RWPE2 (cell line): ENCODE data around the gene ADGRL4.

Experiments used
- ATAC-seq: fragments of 200-7000 bp; cut with Tn5 transposase; 3 replicates; pipeline ENCODE4 v1.9.1; 2021; ENCODE audit warnings: low read depth
- DNase-seq: peaks from one replicate; pipeline ENCODE4 v3.0.0-alpha.2; 2020; ENCODE audit warnings: low spot score
- H3K27ac ChIP-seq: fragments of 450-650 bp; 2 replicates; pipeline ENCODE4 v1.5.1; 2017; ENCODE audit warnings: mild to moderate bottlenecking; ENCODE audit not compliant: poor library complexity, severe bottlenecking
- H3K27me3 ChIP-seq: fragments of 250-450 bp; sonication (Bioruptor Pico); 2 replicates; pipeline ENCODE4 v1.5.1; 2021; ENCODE audit warnings: mild to moderate bottlenecking, moderate library complexity; ENCODE audit not compliant: insufficient read depth, poor library complexity, severe bottlenecking
- H3K36me3 ChIP-seq: fragments of 250-450 bp; sonication (Bioruptor Pico); 2 replicates; pipeline ENCODE4 v1.5.1; 2020; ENCODE audit warnings: low read depth, mild to moderate bottlenecking, moderate library complexity
- H3K4me1 ChIP-seq: fragments of 250-450 bp; sonication (Bioruptor Pico); 2 replicates; pipeline ENCODE4 v1.5.1; 2021; ENCODE audit warnings: mild to moderate bottlenecking, moderate library complexity; ENCODE audit not compliant: insufficient read depth, poor library complexity, severe bottlenecking
- H3K4me3 ChIP-seq: fragments of 250-450 bp; sonication (Bioruptor Pico); 2 replicates; pipeline ENCODE4 v1.5.1; 2021; ENCODE audit warnings: mild to moderate bottlenecking, moderate library complexity; ENCODE audit not compliant: severe bottlenecking
- H3K9me3 ChIP-seq: fragments of 250-450 bp; sonication (Bioruptor Pico); 2 replicates; pipeline ENCODE4 v1.5.1; 2021; ENCODE audit warnings: mild to moderate bottlenecking, moderate library complexity; ENCODE audit not compliant: severe bottlenecking
- TF ChIP-seq, protein P1 (sequence below): fragments of 450-650 bp; IDR thresholded peaks from one replicate; pipeline ENCODE4 v1.5.1; 2017; ENCODE audit warnings: mild to moderate bottlenecking, moderate library complexity; ENCODE audit not compliant: poor library complexity, severe bottlenecking

Gene ADGRL4

GRCh38 chr1:78869136-78869535 lies 137.4 kb downstream of the ADGRL4 start:
- TF ChIP-seq, protein P1, sequence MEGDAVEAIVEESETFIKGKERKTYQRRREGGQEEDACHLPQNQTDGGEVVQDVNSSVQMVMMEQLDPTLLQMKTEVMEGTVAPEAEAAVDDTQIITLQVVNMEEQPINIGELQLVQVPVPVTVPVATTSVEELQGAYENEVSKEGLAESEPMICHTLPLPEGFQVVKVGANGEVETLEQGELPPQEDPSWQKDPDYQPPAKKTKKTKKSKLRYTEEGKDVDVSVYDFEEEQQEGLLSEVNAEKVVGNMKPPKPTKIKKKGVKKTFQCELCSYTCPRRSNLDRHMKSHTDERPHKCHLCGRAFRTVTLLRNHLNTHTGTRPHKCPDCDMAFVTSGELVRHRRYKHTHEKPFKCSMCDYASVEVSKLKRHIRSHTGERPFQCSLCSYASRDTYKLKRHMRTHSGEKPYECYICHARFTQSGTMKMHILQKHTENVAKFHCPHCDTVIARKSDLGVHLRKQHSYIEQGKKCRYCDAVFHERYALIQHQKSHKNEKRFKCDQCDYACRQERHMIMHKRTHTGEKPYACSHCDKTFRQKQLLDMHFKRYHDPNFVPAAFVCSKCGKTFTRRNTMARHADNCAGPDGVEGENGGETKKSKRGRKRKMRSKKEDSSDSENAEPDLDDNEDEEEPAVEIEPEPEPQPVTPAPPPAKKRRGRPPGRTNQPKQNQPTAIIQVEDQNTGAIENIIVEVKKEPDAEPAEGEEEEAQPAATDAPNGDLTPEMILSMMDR = no peak
- H3K4me3 ChIP-seq = no peak overlapping the region
- ATAC-seq = no peak
- no peaks in the 10 kb centered on the region for H3K9me3 ChIP-seq
- no peak for DNase-seq
- H3K4me1 ChIP-seq = no peaks in the 10 kb centered on the region
- H3K27me3 ChIP-seq = no peaks in the 10 kb centered on the region
- no peak overlapping the region for H3K27ac ChIP-seq
- H3K36me3 ChIP-seq = no peaks in the 10 kb centered on the region

GRCh38 chr1:78864175-78864574 lies 142.4 kb downstream of the ADGRL4 start:
- DNase-seq (no peak), ATAC-seq (no peak)
- H3K36me3 ChIP-seq = no peaks in the 10 kb centered on the region
- TF ChIP-seq, protein P1 = no peak
- no peaks in the 10 kb centered on the region for H3K4me1 ChIP-seq
- no peak overlapping the region for H3K4me3 ChIP-seq
- no peak overlapping the region for H3K27ac ChIP-seq
- H3K27me3 ChIP-seq = no peaks in the 10 kb centered on the region
- no peaks in the 10 kb centered on the region for H3K9me3 ChIP-seq

DNA sequence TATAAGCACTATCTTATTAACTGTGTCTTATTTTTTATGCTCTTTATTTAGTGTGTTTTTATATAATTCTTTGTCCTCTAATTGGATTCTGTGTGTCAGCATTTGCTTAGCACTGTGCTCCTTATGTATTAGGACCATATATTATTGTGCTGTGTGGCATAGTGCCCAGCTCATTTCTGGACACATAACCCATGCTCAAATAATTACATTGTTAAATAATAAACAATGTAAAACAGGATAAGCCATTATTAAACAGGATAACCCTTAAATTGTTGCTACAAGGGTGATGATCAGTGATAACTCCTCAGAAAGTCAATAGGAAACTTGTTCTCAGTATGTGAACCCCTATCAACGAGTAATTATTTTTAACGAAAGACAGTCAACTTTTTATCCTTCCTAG lies 150.4 kb downstream of the ADGRL4 start:
- no peaks in the 10 kb centered on the region for H3K9me3 ChIP-seq
- TF ChIP-seq, protein P1 = no peak
- H3K4me3 ChIP-seq = no peak overlapping the region
- no peaks in the 10 kb centered on the region for H3K27me3 ChIP-seq
- no peaks in the 10 kb centered on the region for H3K36me3 ChIP-seq
- ATAC-seq (no peak), DNase-seq (no peak)
- no peak overlapping the region for H3K27ac ChIP-seq
- H3K4me1 ChIP-seq = no peaks in the 10 kb centered on the region

DNA sequence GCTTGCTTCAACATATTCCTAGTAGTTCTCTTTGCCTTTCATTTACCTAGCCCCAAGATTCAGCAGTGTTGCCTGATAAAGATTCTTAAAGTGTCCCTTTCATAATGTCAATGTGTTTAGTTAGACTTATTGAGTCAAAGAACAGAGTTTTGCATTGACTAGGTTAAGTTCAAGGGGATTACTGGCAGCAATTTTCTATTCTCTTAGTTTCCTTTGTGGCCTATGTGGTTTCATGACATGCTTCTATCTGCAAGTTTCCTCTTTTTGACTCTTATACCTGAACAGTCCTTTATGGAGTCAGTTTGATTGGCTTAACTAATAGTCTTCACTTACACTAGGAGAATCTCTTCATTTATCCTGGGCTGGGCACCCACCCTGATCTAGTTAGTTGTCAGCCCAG lies 151.3 kb downstream of the ADGRL4 start:
- TF ChIP-seq, protein P1 = no peak
- Histone ChIP-seq H3K4me1 (no peaks in the 10 kb centered on the region), H3K9me3 (no peaks in the 10 kb centered on the region), H3K27me3 (no peaks in the 10 kb centered on the region), H3K27ac (no peak overlapping the region), H3K4me3 (no peak overlapping the region), H3K36me3 (no peaks in the 10 kb centered on the region)
- ATAC-seq (no peak), DNase-seq (no peak)

- ATAC-seq = no peak
- no peak for DNase-seq
- Histone ChIP-seq H3K9me3 (no peaks in the 10 kb centered on the region), H3K27ac (no peak overlapping the region), H3K4me3 (no peak overlapping the region), H3K36me3 (no peaks in the 10 kb centered on the region), H3K4me1 (no peaks in the 10 kb centered on the region), H3K27me3 (no peaks in the 10 kb centered on the region)
- TF ChIP-seq, protein P1 = no peak
Measured at GRCh38 chr1:78854556-78854955, 152.0 kb downstream of the ADGRL4 start.
